ENCODE results near the gene FAM110A.
A peak's percentile ranks its signal among the peaks of the same experiment; 100 is the strongest.
"Not testable (repeated sequence)": the region's sequence is repeated elsewhere in the genome, so short reads cannot be mapped to it uniquely, and the experiment has no call there.

FAM110A gene

GRCh38 chr20:824490-824889 lies 9.0 kb upstream of the FAM110A start:
- no peak for DNase-seq

DNA sequence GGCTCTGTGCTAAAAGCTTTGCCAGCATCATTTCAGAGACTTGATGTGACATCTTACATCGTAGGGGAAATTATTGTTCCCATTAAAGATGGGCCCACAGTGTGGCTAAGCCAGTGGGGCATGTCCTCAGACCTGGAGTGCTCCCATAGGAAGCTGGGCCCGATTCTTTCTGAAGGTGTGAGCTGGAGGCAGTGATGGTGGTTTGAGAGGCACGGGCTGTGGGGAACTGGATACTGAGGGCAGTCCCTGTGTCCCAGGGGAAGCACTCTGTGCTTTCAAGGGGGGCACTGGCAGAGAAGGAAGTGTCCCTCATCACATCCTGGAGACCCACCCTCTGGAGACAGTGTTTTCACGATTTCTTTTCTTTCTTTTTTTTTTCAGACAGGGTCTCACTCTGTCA lies 8.6 kb upstream of the FAM110A start:
- DNase-seq = no peak

DNA sequence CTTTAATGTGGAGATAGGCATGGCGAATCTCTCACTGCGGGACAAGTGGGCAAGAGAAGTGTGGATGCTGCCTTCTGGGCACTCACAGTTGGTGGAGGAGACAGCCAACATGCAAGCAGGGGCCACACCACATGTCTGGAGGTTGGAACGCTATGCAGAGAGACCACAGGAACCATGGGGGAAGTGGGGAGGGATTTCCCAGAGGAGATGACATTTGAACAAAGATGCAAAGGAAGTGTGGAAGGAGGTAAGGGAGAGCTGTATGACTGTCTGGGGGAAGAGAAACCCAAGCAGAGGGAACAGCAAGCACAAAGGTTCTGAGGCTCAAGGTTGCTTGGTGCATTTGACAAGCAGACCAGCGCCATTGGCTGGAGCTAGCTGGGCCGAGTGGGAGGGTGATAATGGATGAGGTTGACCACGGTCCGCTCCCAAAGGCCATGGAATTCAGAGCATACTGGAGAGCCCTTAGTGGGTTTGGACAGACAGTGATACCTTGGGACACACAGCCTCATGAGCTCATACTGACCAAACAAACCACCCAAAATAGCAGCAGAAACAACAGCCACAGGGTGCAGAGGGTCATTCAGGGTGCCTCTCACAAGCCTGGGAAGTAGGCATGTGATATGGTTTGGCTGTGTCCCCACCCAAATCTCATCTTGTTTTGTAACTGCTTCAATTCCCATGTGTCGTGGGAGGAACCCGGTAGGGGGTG lies 7.6 kb upstream of the FAM110A start:
- DNase-seq = no peak

DNA sequence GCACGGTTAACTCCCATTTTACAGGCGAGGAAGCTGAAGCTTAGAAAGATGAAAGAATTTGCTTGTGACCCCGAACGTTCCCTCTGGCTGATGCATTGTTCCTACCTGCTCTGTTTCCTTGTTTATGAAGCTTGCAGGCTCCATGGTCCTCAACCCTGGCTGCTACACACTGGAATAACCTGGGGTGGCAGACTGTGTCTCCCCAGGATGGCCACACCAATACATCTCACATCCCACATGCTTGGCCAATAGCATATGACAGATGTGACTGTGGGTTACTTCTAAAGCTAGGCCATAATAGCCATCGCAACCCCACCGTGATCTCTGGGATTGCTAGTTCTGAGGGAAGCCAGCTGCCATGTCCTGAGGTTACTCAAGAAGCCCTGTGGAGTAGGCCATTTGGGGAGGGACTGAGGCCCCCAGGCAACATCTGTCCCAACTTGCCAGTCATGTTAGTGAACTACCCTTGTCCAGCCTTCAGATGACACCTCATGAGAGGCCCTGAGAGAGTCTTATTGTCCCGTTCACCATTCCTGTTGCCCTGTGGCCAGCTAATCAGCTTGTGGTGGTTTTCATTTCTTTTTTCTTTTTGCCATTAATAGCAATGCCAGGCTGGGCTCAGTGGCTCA lies 6.7 kb upstream of the FAM110A start:
- DNase-seq = no peak

DNA sequence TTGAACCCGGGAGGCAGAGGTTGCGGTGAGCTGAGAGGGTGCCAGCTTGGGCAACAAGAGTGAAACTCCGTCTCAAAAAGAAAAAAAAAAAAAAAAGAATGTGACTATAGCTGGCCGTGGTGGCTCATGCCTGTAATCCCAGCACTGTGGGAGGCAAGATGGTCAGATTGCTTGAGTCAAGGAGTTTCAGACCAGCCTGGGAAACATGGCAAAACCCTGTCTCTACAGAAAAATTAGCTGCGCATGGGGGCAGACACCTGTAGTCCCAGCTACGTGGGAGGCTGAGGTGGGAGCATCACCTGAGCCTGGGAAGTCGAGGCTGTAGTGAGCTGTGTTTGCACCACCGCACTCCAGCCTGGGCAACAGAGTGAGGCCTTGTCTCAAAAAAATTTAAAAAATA lies 5.5 kb upstream of the FAM110A start:
- DNase-seq = not testable (repeated sequence)

DNA sequence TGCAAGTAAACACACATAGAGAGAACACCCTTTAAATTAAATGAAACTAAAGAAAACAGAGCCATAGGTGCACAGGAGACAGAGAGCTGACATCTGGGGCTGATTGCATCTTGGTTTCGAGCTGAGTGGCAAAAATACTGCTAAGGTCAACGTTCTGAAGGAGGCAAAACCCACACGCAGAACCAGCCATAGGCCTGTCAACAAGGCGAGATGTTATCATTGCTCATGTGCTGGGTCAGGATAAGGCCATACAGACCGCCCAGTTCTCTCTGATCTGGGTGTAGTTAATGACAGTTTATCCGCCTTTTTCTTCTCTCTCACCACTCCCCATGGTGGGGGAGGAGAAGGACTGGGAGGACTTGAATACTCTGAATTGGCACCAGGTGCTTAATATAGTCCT lies 4.5 kb upstream of the FAM110A start:
- DNase-seq = no peak

GRCh38 chr20:829551-829950 lies 4.0 kb upstream of the FAM110A start:
- DNase-seq = no peak

- no peak for DNase-seq
Measured at GRCh38 chr20:830011-830521, 3.4 kb upstream of the FAM110A start.

DNA sequence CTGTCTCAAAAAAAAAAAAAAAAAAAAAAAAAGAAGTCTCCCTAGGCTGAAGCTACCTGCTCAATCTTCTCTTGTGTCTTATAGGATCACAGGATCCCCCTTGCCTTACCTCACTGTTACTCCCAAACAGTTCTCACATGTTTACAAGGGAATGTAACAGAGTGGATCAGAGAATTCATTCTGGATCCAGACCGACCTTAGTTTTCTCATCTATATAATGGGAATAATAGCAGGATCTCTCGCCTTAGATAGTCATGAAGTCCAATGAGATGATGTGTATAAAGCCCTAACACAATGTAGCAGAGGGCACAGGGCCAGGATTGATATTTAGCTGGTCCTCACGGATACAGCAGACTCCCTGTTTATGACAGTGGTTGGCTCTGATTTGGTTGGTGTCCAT lies 2.3 kb upstream of the FAM110A start:
- DNase-seq = no peak

DNA sequence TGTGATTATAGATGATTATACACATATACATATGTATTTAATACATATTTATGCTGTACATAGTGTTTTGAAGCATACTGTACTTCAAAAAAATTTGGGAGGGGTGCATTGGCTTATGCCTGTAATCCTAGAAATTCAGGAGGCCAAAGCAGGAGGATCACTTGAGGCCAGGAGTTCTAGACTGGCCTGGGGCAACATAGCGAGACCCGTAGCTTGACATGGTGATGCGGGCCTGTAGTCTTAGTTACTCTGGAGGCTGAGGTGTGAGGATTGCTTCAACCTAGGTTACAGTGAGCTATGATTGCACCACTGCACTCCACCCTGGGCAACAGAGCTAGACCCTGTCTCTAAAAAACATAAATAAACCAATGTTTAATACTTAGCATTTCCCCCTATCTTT lies 1.6 kb upstream of the FAM110A start:
- DNase-seq = no peak

DNA sequence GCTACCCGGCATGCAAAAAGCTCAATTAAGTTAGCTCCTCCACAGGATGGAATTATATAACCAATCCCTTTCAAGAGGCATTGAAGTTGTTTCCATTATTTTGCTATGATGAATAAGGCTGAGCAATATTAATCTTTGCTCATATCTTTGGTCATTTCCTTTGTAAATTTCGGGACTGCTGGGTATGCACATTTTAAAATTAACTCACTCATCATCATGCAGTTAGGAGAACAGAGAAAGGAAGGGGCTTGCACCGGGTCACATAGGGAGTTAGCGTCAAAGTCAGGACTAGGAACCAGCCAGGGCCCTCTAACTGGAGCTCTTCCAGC lies 430 bp upstream of the FAM110A start:
- no peak for DNase-seq

DNA sequence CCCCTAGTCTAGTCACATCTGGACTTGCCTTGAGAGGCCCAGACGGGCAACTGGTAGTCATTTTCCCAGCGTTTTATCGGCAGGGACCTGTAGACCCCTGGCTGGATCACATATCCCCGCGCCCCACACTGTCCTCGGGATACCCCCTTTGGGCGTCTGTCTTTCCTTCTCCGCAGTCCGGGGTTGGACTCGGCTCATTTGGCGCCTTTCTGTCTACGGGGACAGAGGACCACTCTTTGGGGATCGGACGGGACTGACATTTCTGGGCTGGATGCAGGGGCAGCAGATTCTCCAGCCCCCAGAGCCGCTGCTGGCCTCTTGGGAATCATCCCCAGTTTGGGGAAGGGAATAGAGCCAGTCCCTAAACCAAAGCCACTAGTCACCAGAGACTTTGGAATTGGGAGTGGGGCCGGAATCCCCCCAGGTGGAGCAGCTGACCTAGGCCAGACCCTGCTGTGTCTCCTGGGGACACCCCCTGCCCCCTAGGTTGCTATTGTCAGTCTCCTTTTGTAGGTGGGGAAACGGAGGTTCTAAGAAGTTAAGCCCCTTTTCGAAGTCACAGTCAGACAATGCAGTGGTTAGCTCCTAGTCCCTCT lies 734 bp downstream of the FAM110A start:
- no peak for DNase-seq

DNA sequence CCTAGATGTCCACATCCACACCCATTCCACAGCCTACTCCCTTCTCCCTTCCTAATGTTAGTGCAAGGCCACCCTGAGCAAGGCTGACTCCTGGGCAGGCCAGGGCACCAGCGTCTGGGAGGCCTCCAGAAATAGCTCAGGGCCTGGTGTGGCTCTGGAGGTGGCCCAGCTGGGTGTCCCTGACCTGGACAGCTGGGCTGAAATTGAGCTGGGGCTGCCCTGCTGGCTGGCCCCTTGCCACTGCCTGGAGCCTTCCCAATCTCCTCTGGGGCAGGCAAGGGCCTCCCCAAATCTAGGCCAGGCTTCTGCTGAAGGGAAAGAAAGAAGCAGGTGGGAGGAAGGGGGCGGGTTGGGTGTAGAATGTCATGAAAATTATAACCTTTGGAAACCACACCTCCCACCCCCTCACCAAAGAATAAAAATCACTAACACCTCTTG lies 2.1 kb downstream of the FAM110A start:
- no peak for DNase-seq

DNA sequence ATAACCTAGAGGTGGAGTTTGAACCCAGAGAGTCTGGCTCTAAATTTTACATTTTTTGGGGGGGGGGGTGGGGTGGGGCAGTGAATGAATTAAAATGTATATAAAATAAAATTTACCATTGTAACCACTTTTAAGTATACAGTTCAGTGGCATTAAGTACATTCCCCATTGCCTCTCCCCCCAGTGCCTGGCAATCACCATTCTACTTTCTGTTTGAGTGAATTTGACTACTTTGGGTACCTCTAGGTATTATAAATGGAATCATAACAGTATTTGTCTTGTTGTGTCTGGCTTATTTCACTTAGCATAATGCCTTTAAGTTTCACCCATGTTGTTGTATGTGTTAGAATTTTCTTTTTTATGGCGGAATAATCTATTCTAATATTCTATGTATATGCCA lies 2.7 kb downstream of the FAM110A start:
- DNase-seq = no peak

- DNase-seq = no peak
Measured at GRCh38 chr20:839015-839414, 5.5 kb downstream of the FAM110A start.

DNA sequence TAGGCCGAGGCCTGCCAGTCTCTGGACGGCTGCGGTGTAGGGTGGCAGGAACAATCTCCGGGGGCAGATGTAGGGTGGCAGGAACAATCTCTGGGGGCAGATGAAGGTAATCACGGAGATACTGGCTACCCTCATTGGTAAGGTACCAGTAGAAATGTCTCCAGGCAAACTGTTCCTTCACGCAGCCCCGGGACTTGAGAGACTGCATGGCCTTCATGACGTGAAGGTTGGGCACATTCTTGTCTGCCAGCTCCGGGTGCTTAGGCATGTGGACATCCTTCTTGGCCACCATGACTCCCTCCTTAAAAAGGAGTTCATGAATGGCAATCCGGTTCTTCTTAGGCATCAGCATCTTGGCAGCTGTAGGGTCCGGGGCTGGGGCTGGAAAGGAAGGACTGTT lies 6.1 kb downstream of the FAM110A start:
- DNase-seq = no peak

DNA sequence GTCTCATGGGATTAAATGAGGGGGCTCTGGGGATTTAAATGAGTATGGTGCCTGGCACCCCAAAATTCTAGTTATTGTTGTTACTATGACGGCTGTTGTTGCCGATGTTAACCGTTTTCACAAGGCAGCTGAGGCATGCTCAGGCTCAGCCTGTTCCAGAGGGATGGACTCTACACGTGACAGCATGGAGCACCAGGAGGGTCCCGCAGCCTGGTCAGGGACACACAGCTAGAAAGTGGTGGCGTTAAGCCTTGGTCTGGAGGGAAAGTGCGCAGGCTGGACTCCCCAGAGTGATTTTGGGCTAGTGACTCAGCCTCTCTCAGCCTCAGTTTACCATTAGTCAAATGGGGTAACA lies 7.0 kb downstream of the FAM110A start:
- DNase-seq = no peak

DNA sequence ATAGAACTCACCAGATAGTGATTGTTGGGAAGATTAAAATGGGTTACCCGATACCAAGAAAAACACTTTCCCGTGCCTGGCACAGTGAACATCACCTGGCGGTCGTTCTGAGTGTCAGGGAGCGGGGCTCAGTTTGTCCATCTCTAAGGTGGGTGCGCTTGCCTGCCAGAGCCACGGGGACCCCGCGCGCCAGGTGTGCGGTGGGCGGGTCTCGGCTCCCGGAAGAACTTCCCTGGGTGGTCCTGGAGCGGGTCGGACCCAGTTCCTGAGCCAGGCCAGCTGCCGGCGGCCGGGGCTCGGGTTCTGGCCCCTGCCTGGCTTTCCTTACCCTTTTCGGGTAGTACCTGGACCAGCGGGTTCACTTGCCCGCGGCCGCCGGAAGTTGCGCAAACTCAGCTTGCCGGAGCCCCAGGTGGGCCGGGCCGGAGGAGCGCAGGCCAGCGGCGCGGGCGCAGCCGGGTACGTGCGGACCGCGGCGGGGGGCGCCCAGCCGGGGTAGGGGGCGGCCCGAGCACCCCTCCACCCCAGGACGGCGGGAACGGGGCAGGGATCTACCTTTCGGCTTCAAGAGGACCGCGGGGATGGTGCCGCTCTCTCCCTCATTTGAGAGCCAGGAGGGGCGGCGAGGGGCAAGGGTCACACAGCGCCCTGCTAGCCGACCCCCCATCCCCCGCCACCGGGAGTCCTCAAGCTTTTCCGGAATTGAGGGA lies 7.5 kb downstream of the FAM110A start:
- no peak for DNase-seq

DNA sequence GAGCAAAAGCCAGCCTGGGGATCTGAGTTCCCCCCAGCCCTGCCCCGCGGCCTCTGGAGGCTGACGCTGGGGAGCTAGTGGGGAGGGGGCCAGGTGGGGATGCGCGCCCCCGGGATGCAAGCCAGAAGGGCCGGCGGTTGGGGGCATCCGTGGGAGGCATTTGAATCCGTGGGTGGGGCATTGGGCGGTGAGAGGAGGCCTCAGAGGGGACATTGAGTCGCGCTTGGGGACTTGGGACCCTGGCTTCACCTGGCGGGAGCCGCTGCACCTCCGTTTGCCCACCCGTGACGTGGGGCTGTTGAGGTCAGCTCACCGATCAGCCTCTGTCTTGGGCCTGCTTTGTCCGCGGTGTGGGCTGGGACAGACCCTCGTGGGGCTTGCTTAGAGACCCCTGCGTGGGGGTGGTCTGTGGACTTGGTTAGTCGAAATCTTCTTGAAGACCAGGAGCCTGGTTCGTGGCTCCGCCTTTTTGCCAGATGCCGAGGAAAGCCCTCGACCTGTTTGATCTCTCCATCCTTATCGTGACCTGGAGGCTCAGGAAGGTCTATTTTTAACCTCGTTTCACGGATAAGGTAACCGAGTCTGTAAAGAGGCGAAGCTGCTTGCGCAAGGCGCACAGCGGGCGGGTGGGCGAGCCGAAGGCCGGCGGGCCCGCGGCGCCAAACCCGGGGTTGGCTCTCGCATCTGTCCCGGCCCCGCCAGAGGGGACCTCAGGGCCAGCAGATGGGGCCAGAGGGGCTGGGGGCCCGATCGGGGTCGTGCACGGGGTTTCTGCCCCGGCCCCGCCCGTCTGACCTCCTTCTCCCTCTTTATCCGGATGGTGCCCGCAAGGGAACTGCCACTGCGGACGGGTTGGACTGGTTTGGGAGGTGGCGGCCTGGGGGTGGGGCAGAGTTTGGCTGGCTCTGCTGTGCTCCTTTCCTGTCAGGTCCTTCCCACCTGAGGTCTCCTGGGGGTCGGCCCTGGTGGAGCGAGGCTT lies 8.3 kb downstream of the FAM110A start:
- DNase-seq = no peak

DNA sequence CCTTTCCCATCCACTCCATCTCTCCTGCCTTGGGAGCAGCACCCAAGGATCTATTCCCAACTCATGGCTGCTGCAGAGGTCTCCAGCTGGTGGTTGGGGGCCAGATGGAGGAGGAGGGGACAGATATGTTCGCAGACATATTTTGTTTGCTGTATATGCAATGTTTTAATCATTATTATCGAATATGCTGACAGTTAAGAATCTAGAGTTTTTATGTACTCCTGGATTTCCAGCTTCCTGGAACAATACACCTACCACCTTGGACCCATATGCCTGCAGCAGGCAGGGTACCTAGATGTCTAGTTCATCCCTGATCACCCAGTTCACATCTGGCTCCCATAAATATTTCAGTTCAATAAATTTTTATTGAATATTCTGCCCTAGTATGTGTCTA lies 9.0 kb downstream of the FAM110A start:
- DNase-seq = no peak

DNA sequence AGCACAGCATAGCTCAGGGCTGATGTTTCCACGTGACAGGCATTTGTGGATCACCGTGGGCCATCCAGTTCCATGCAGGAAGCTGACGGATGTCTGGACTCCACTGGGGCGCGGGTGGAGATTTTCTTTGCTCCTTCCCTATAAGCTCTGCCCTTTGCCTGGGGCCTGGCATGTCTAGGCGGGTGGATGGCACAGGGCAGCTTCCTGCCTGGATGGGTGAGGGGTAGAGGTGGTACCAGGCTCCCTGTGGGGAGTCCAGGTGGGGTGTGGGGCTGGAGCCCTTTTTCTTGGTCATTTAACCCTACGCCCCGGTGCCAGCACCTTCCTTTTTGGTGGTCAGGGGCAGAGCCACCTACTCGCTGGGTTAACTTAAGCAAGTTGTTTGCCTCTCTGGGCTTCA lies 10.4 kb downstream of the FAM110A start:
- DNase-seq = no peak

DNA sequence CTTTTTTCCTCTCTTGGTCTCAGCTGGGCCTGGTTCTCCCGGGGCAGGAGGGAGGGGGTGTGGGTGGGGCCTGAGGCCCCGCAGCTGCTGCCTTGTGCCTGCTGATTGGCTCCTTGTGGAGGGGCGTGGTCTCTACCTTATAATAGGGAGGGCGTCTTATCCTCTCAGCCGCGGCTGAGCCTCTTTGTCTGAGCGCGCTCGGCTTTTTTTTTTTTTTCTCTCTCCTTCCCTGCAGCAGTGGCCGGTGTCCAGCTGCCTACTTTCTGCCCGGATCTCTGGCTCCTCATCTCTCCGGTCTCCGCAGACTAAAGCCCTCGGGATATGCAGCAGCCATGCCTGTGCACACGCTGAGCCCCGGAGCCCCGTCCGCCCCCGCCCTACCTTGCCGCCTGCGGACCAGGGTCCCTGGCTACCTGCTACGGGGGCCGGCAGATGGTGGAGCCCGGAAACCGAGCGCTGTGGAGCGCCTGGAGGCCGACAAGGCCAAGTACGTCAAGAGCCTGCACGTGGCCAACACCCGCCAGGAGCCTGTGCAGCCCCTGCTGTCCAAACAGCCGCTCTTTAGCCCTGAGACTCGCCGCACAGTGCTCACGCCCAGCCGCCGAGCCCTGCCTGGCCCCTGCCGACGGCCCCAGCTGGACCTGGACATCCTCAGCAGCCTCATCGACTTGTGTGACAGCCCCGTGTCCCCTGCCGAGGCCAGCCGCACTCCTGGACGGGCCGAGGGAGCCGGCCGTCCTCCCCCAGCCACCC lies 11.1 kb downstream of the FAM110A start:
- DNase-seq = peak; percentile 98
